ENCODE measurements around the gene ZFP36L2.
"Not testable (repeated sequence)": the region's sequence is repeated elsewhere in the genome, so short reads cannot be mapped to it uniquely, and the experiment has no call there.

ZFP36L2 gene

GRCh38 chr2:43196768-43197587, 29.4 kb downstream of the ZFP36L2 start:
- no peaks in the 10 kb centered on the region for H3K27me3 Mint-ChIP-seq

GRCh38 chr2:43194121-43194869, 32.1 kb downstream of the ZFP36L2 start:
- Mint-ChIP-seq H3K4me1 (ENCODE audit: low read depth) (peaks cover 59% of the 10 kb centered on the region), H3K36me3 (no peaks in the 10 kb centered on the region)

More at GRCh38 chr2:43196768-43197587, 29.4 kb downstream of the ZFP36L2 start:
- Mint-ChIP-seq H3K36me3 (no peaks in the 10 kb centered on the region), H3K9me3 (ENCODE audit: low read depth) (no peaks in the 10 kb centered on the region), H3K27ac (peak overlapping the region; percentile 96), H3K4me3 (peak overlapping the region; percentile 79), H3K4me1 (ENCODE audit: low read depth) (peaks cover 61% of the 10 kb centered on the region)

GRCh38 chr2:43193652-43194120, 32.7 kb downstream of the ZFP36L2 start:
- peaks cover 61% of the 10 kb centered on the region for H3K4me1 Mint-ChIP-seq (ENCODE audit: low read depth)
- peak overlapping the region; percentile 80 for H3K4me3 Mint-ChIP-seq
- no peaks in the 10 kb centered on the region for H3K9me3 Mint-ChIP-seq (ENCODE audit: low read depth)
- peak overlapping the region; percentile 95 for H3K27ac Mint-ChIP-seq
- H3K27me3 Mint-ChIP-seq: no peaks in the 10 kb centered on the region
- H3K36me3 Mint-ChIP-seq: no peaks in the 10 kb centered on the region

More at GRCh38 chr2:43194121-43194869, 32.1 kb downstream of the ZFP36L2 start:
- Mint-ChIP-seq H3K27ac (peak overlapping the region; percentile 95), H3K9me3 (ENCODE audit: low read depth) (no peaks in the 10 kb centered on the region), H3K27me3 (no peaks in the 10 kb centered on the region), H3K4me3 (peak overlapping the region; percentile 80)

GRCh38 chr2:43192744-43193651, 33.4 kb downstream of the ZFP36L2 start:
- Mint-ChIP-seq H3K27me3 (no peaks in the 10 kb centered on the region), H3K27ac (peak overlapping the region; percentile 95), H3K4me3 (peak overlapping the region; percentile 80), H3K9me3 (ENCODE audit: low read depth) (no peaks in the 10 kb centered on the region), H3K36me3 (no peaks in the 10 kb centered on the region), H3K4me1 (ENCODE audit: low read depth) (peaks cover 63% of the 10 kb centered on the region)

GRCh38 chr2:43191947-43192516, 34.4 kb downstream of the ZFP36L2 start:
- no peaks in the 10 kb centered on the region for H3K9me3 Mint-ChIP-seq (ENCODE audit: low read depth)
- H3K27ac Mint-ChIP-seq: peak overlapping the region; percentile 81
- H3K27me3 Mint-ChIP-seq: no peaks in the 10 kb centered on the region
- H3K4me3 Mint-ChIP-seq: peak overlapping the region; percentile 18
- H3K36me3 Mint-ChIP-seq: no peaks in the 10 kb centered on the region
- H3K4me1 Mint-ChIP-seq (ENCODE audit: low read depth): peaks cover 68% of the 10 kb centered on the region

- no peak overlapping the region for H3K27ac Mint-ChIP-seq
- H3K4me3 Mint-ChIP-seq: no peak overlapping the region
- H3K36me3 Mint-ChIP-seq: no peaks in the 10 kb centered on the region
- peaks cover 68% of the 10 kb centered on the region for H3K4me1 Mint-ChIP-seq (ENCODE audit: low read depth)
- no peaks in the 10 kb centered on the region for H3K9me3 Mint-ChIP-seq (ENCODE audit: low read depth)
- no peaks in the 10 kb centered on the region for H3K27me3 Mint-ChIP-seq
Measured at GRCh38 chr2:43190311-43191052, 35.9 kb downstream of the ZFP36L2 start.

GRCh38 chr2:43189861-43190260, 36.5 kb downstream of the ZFP36L2 start:
- not testable (repeated sequence) for H3K4me3 Mint-ChIP-seq; H3K27ac Mint-ChIP-seq; H3K36me3 Mint-ChIP-seq; H3K27me3 Mint-ChIP-seq; H3K9me3 Mint-ChIP-seq (ENCODE audit: low read depth)
- H3K4me1 Mint-ChIP-seq (ENCODE audit: low read depth): peaks cover 69% of the 10 kb centered on the region

- Mint-ChIP-seq H3K4me3 (no peak overlapping the region), H3K27ac (no peak overlapping the region), H3K9me3 (ENCODE audit: low read depth) (no peaks in the 10 kb centered on the region), H3K36me3 (no peaks in the 10 kb centered on the region), H3K4me1 (ENCODE audit: low read depth) (peaks cover 67% of the 10 kb centered on the region), H3K27me3 (no peaks in the 10 kb centered on the region)
Measured at GRCh38 chr2:43188561-43189386, 37.6 kb downstream of the ZFP36L2 start.

GRCh38 chr2:43186679-43187374, 39.6 kb downstream of the ZFP36L2 start:
- peaks cover 51% of the 10 kb centered on the region for H3K4me1 Mint-ChIP-seq (ENCODE audit: low read depth)
- H3K27ac Mint-ChIP-seq: peak overlapping the region; percentile 77
- no peaks in the 10 kb centered on the region for H3K27me3 Mint-ChIP-seq
- no peaks in the 10 kb centered on the region for H3K36me3 Mint-ChIP-seq
- no peaks in the 10 kb centered on the region for H3K9me3 Mint-ChIP-seq (ENCODE audit: low read depth)
- H3K4me3 Mint-ChIP-seq: no peak overlapping the region

- Mint-ChIP-seq H3K27me3 (no peaks in the 10 kb centered on the region), H3K36me3 (peaks cover 3% of the 10 kb centered on the region), H3K4me1 (ENCODE audit: low read depth) (peaks cover 49% of the 10 kb centered on the region), H3K4me3 (no peak overlapping the region), H3K27ac (peak overlapping the region; percentile 77), H3K9me3 (ENCODE audit: low read depth) (no peaks in the 10 kb centered on the region)
Measured at GRCh38 chr2:43186321-43186678, 40.1 kb downstream of the ZFP36L2 start.

- no peaks in the 10 kb centered on the region for H3K9me3 Mint-ChIP-seq (ENCODE audit: low read depth)
- peak overlapping the region; percentile 61 for H3K27ac Mint-ChIP-seq
- H3K36me3 Mint-ChIP-seq: peaks cover 5% of the 10 kb centered on the region
- H3K27me3 Mint-ChIP-seq: no peaks in the 10 kb centered on the region
- peak overlapping the region; percentile 28 for H3K4me3 Mint-ChIP-seq
- H3K4me1 Mint-ChIP-seq (ENCODE audit: low read depth): peaks cover 58% of the 10 kb centered on the region
Measured at GRCh38 chr2:43185146-43185545, 41.3 kb downstream of the ZFP36L2 start.

GRCh38 chr2:43184339-43184895, 42.0 kb downstream of the ZFP36L2 start:
- Mint-ChIP-seq H3K36me3 (peaks cover 5% of the 10 kb centered on the region), H3K9me3 (ENCODE audit: low read depth) (no peaks in the 10 kb centered on the region), H3K4me3 (peak overlapping the region; percentile 17), H3K4me1 (ENCODE audit: low read depth) (peaks cover 61% of the 10 kb centered on the region), H3K27me3 (no peaks in the 10 kb centered on the region), H3K27ac (peak overlapping the region; percentile 71)
